ENCODE data around the gene PRKAG2. TPM values are rescaled to one million over a fixed set of nuclear protein-coding genes. Genes with fewer than 3 reads are reported as not detected.

Gene PRKAG2
- total RNA-seq, 1 donor from 2014 or later = 20.6 TPM

DNA sequence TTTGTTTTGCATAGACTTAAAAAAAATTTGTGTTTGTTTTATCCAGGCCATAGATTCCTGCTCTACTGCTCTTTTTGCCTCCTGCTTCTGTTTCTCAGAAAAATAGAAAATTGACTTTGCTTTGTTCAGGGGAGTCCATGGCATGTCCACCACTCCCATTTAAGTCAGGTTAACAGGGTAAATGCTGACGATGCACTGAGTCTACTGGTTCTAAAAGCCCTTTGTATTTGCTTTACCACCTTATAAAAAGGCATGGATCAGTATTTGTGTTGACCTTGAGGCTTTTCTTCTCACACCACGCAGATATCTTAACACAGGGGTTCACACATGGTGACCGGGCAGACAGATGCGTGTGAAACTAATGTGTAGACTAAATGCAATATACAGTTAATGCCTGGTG is 217.7 kb downstream of the PRKAG2 start:
- Mint-ChIP-seq H3K9me3 (ENCODE audit: low read depth) (no peaks in the 10 kb centered on the region), H3K36me3 (ENCODE audit: insufficient read depth) (no peaks in the 10 kb centered on the region), H3K27me3 (no peaks in the 10 kb centered on the region), H3K4me1 (ENCODE audit: low read depth) (peaks cover 17% of the 10 kb centered on the region), H3K4me3 (ENCODE audit: low read depth) (no peak overlapping the region), H3K27ac (no peak overlapping the region)
- DNase-seq (ENCODE audit: low spot score, unreplicated experiment) = no peak
- TF ChIP-seq, protein P1, sequence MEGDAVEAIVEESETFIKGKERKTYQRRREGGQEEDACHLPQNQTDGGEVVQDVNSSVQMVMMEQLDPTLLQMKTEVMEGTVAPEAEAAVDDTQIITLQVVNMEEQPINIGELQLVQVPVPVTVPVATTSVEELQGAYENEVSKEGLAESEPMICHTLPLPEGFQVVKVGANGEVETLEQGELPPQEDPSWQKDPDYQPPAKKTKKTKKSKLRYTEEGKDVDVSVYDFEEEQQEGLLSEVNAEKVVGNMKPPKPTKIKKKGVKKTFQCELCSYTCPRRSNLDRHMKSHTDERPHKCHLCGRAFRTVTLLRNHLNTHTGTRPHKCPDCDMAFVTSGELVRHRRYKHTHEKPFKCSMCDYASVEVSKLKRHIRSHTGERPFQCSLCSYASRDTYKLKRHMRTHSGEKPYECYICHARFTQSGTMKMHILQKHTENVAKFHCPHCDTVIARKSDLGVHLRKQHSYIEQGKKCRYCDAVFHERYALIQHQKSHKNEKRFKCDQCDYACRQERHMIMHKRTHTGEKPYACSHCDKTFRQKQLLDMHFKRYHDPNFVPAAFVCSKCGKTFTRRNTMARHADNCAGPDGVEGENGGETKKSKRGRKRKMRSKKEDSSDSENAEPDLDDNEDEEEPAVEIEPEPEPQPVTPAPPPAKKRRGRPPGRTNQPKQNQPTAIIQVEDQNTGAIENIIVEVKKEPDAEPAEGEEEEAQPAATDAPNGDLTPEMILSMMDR (IDR thresholded peaks at IDR 0.05; ENCODE audit: unreplicated experiment) = no peak

DNA sequence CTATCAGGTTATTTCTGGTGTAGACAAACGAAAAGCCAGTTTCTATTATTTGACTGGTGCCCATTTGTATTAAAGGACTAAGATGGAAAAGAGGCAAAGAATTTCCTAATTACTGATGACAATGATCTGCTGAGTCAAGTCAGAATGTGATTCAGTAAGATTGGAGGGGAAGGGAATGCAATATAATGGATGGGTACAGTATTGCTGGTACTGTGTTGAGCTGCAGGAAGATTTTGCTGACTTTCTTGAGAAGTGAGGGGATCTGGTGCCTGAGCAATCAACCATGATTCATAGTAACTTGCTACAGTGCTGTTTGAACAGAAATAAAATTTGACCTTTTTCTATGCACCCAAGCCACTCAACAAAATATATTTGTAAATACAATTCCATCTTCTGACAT is 218.1 kb downstream of the PRKAG2 start:
- Mint-ChIP-seq H3K4me1 (ENCODE audit: low read depth) (peaks cover 17% of the 10 kb centered on the region), H3K27me3 (no peaks in the 10 kb centered on the region), H3K36me3 (ENCODE audit: insufficient read depth) (no peaks in the 10 kb centered on the region), H3K9me3 (ENCODE audit: low read depth) (no peaks in the 10 kb centered on the region), H3K4me3 (ENCODE audit: low read depth) (no peak overlapping the region), H3K27ac (no peak overlapping the region)
- TF ChIP-seq, protein P1 (IDR thresholded peaks at IDR 0.05; ENCODE audit: unreplicated experiment) = no peak
- no peak for DNase-seq (ENCODE audit: low spot score, unreplicated experiment)

DNA sequence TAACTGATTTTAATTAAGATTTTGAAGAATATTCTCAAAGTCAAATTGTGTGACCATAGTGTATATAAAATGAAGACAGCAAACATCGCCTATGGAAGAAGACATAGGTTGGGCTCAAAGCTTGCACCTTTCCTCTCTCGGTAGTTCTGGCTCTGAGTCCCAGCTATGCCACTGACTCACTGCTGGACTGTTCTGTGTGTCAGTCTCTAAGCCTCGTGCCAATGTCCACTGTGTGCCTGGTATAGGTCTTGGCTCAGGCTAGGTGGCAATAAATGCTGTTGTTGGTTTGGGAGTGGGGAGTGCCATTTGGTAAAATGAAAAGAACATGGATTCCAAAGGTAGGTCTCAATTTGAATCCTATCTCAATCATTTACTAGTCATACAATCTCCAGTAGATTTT is 219.7 kb downstream of the PRKAG2 start:
- TF ChIP-seq, protein P1 (IDR thresholded peaks at IDR 0.05; ENCODE audit: unreplicated experiment) = no peak
- Mint-ChIP-seq H3K4me3 (ENCODE audit: low read depth) (no peak overlapping the region), H3K4me1 (ENCODE audit: low read depth) (peaks cover 17% of the 10 kb centered on the region), H3K27ac (no peak overlapping the region), H3K36me3 (ENCODE audit: insufficient read depth) (no peaks in the 10 kb centered on the region), H3K27me3 (no peaks in the 10 kb centered on the region), H3K9me3 (ENCODE audit: low read depth) (no peaks in the 10 kb centered on the region)
- DNase-seq (ENCODE audit: low spot score, unreplicated experiment) = no peak

DNA sequence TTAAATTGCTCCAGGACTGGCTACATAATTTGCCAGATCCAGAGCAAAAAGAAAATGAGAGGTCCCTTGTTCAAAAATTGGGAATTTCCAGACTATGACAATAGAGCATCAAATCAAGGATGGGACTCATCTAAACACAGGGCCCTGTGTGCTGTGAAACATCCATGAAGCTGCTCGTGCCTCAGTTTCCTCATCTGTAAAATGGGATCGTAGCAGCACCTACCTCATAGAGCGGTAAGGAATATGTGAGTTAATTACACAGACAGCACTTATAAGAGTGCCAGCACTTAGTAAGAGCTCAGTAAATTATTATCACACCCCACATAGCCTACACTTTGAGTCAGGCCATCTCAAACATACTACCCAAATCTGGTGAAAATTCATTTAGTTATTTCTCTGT is 221.4 kb downstream of the PRKAG2 start:
- TF ChIP-seq, protein P1 (IDR thresholded peaks at IDR 0.05; ENCODE audit: unreplicated experiment) = no peak
- H3K27me3 Mint-ChIP-seq = no peaks in the 10 kb centered on the region
- no peak overlapping the region for H3K4me3 Mint-ChIP-seq (ENCODE audit: low read depth)
- H3K36me3 Mint-ChIP-seq (ENCODE audit: insufficient read depth) = no peaks in the 10 kb centered on the region
- DNase-seq (ENCODE audit: low spot score, unreplicated experiment) = no peak
- no peak overlapping the region for H3K27ac Mint-ChIP-seq
- H3K9me3 Mint-ChIP-seq (ENCODE audit: low read depth) = no peaks in the 10 kb centered on the region
- H3K4me1 Mint-ChIP-seq (ENCODE audit: low read depth) = peaks cover 8% of the 10 kb centered on the region

DNA sequence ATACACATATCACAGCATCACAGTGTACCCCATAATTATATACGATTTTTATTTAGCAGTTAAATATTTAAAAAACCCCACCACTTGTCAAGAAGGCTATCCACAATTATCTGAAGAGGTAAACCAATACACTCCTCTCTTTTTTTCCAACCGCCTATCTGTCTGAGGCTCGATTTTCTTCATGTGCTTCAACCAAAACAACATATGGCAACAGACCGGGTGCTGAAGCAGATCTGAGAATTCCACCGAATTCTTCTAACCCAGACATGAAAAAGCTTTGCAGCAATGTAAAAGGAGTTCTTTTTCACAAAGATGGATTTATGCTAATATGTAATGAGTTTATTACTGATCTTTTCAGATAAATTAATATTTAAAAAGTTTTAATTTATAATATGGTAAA is 224.8 kb downstream of the PRKAG2 start:
- Mint-ChIP-seq H3K9me3 (ENCODE audit: low read depth) (no peaks in the 10 kb centered on the region), H3K4me1 (ENCODE audit: low read depth) (no peaks in the 10 kb centered on the region), H3K27me3 (no peaks in the 10 kb centered on the region), H3K4me3 (ENCODE audit: low read depth) (no peak overlapping the region), H3K27ac (no peak overlapping the region), H3K36me3 (ENCODE audit: insufficient read depth) (no peaks in the 10 kb centered on the region)
- DNase-seq (ENCODE audit: low spot score, unreplicated experiment) = no peak
- TF ChIP-seq, protein P1 (IDR thresholded peaks at IDR 0.05; ENCODE audit: unreplicated experiment) = no peak
